IMR-90 (cell line): ENCODE measurements around the gene ZNF296.

Experiments
- CEBPB ChIP-seq: IDR thresholded peaks from 2 replicates; pipeline ENCODE4 v1.6.1; 2012; ENCODE audit warnings: low read depth, low read length, improper control_type of control experiment
- MAFK ChIP-seq: IDR thresholded peaks from 2 replicates; pipeline ENCODE4 v1.6.1; 2012; ENCODE audit warnings: low read depth, low read length, improper control_type of control experiment
- MAZ ChIP-seq: IDR thresholded peaks from 2 replicates; pipeline ENCODE4 v1.6.1; 2012; ENCODE audit warnings: low read depth, mild to moderate bottlenecking, low read length, improper control_type of control experiment, moderate library complexity, borderline replicate concordance
- MXI1 ChIP-seq: IDR thresholded peaks from 2 replicates; pipeline ENCODE4 v1.6.1; 2012; ENCODE audit warnings: low read depth, mild to moderate bottlenecking, low read length, moderate library complexity, borderline replicate concordance
- POLR2A ChIP-seq: IDR thresholded peaks from 2 replicates; pipeline ENCODE4 v1.6.1; 2012; ENCODE audit warnings: mild to moderate bottlenecking, low read depth, low read length
- RCOR1 ChIP-seq: IDR thresholded peaks from 2 replicates; pipeline ENCODE4 v1.6.1; 2012; ENCODE audit warnings: mild to moderate bottlenecking, low read length, improper control_type of control experiment; ENCODE audit not compliant: insufficient replicate concordance
- RFX5 ChIP-seq: IDR thresholded peaks from 2 replicates; pipeline ENCODE4 v1.8.0; 2012; ENCODE audit warnings: low read depth, mild to moderate bottlenecking, low read length, moderate library complexity
- SMC3 ChIP-seq: fragments of 150-350 bp; IDR thresholded peaks from 2 replicates; pipeline ENCODE4 v1.6.1; 2016; ENCODE audit warnings: low read depth, mild to moderate bottlenecking, antibody characterized with exemption, low read length, moderate library complexity
- TF ChIP-seq, protein P1 (sequence below): fragments of 150-350 bp; IDR thresholded peaks from 2 replicates; pipeline ENCODE4 v1.6.1; 2017; ENCODE audit warnings: mild to moderate bottlenecking, antibody characterized with exemption, low read length, low read depth
- TF ChIP-seq, protein P2 (sequence below): conservative IDR thresholded peaks from 2 replicates; pipeline ENCODE4 v1.5.1; 2012; ENCODE audit warnings: mild to moderate bottlenecking, low read depth, low read length, improper control_type of control experiment
- TF ChIP-seq, protein P3 (sequence below): fragments of 150-350 bp; IDR thresholded peaks from 2 replicates; pipeline ENCODE4 v1.6.1; 2016; ENCODE audit warnings: low read depth, mild to moderate bottlenecking, low read length, moderate library complexity, borderline replicate concordance

DNA sequence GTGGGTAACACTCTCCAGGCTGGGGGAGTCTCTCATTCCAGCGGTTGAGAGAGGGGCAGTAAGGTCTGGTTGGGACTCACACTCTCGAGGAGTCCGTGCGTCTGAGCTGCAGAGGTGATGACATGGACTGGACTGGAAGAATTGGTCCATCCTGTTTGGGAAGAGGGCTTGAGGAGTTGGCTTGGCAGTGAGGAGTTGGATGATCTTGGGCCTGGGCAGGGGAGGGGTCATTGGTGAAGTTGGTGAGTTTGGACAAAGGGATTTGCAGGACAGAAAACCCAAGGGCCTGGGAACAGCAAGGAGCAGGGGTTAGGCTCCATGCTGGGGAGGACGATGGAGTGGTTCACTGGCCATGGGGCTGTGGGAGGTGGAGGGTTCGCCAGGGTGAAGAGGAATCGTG, 20.4 kb upstream of the ZNF296 start:
- TF ChIP-seq MXI1 (no peak), RCOR1 (no peak), POLR2A (no peak), RFX5 (no peak), CEBPB (no peak), MAFK (no peak), SMC3 (no peak), MAZ (no peak)
- TF ChIP-seq, protein P1, sequence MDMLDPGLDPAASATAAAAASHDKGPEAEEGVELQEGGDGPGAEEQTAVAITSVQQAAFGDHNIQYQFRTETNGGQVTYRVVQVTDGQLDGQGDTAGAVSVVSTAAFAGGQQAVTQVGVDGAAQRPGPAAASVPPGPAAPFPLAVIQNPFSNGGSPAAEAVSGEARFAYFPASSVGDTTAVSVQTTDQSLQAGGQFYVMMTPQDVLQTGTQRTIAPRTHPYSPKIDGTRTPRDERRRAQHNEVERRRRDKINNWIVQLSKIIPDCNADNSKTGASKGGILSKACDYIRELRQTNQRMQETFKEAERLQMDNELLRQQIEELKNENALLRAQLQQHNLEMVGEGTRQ, result no peak
- TF ChIP-seq, protein P2, sequence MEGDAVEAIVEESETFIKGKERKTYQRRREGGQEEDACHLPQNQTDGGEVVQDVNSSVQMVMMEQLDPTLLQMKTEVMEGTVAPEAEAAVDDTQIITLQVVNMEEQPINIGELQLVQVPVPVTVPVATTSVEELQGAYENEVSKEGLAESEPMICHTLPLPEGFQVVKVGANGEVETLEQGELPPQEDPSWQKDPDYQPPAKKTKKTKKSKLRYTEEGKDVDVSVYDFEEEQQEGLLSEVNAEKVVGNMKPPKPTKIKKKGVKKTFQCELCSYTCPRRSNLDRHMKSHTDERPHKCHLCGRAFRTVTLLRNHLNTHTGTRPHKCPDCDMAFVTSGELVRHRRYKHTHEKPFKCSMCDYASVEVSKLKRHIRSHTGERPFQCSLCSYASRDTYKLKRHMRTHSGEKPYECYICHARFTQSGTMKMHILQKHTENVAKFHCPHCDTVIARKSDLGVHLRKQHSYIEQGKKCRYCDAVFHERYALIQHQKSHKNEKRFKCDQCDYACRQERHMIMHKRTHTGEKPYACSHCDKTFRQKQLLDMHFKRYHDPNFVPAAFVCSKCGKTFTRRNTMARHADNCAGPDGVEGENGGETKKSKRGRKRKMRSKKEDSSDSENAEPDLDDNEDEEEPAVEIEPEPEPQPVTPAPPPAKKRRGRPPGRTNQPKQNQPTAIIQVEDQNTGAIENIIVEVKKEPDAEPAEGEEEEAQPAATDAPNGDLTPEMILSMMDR, result no peak
- TF ChIP-seq, protein P3, sequence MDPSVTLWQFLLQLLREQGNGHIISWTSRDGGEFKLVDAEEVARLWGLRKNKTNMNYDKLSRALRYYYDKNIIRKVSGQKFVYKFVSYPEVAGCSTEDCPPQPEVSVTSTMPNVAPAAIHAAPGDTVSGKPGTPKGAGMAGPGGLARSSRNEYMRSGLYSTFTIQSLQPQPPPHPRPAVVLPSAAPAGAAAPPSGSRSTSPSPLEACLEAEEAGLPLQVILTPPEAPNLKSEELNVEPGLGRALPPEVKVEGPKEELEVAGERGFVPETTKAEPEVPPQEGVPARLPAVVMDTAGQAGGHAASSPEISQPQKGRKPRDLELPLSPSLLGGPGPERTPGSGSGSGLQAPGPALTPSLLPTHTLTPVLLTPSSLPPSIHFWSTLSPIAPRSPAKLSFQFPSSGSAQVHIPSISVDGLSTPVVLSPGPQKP, result no peak
